GM21529 (cell line): ENCODE data around the gene ADNP.

Experiments
- ATAC-seq: cut with Tn5 transposase; IDR thresholded peaks from one replicate; pipeline ENCODE4 v1.9.1; 2021; ENCODE audit not compliant: unreplicated experiment

ADNP gene

DNA sequence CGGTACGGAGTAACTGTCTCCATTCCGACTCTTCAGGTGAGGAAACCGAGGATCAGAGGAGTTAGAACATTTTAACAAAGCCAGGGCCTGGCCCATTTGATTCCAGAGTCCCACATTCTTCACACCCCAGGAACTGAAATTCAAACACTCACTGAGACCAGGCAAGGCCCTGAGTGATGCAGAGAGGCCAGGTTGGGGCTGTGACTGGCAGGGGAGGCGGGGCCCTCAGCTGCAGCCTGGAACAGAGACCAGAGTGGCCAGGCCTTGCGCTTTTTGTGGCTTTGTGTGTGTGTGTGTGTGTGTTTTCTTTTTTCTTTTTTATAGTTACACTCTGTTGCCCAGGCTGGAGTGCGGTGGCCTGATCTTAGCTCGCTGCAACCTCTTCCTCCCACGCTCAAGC is 79.2 kb downstream of the ADNP start:
- no peak for ATAC-seq

DNA sequence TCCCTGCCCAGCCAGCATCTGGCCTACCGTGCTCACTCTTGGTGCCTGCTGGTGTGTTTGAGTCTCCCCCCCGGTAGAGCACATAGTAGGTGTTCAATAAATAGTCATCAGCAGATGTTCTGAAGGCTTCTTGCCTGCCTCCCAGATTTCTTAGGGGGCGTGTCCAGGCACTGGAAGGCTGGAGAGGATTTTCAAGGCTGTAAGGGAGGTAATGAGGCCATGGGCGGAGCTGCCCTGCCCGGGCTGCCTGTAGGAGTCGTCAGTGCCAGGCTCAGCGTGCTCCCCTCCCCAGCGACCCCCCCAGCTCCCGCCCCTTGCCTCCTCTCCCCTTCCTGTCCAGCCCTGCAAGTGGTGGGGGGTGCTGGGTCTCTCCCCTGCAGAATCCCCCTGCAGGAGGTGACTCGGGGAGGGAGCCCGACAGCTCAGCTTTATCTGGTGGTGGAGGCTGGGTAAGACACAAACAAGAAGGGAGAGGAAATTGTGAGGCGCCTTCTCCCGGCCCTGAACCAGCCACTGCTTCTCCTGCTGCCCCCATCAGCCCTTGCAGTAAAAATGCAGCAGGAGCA is 80.4 kb downstream of the ADNP start:
- no peak for ATAC-seq

DNA sequence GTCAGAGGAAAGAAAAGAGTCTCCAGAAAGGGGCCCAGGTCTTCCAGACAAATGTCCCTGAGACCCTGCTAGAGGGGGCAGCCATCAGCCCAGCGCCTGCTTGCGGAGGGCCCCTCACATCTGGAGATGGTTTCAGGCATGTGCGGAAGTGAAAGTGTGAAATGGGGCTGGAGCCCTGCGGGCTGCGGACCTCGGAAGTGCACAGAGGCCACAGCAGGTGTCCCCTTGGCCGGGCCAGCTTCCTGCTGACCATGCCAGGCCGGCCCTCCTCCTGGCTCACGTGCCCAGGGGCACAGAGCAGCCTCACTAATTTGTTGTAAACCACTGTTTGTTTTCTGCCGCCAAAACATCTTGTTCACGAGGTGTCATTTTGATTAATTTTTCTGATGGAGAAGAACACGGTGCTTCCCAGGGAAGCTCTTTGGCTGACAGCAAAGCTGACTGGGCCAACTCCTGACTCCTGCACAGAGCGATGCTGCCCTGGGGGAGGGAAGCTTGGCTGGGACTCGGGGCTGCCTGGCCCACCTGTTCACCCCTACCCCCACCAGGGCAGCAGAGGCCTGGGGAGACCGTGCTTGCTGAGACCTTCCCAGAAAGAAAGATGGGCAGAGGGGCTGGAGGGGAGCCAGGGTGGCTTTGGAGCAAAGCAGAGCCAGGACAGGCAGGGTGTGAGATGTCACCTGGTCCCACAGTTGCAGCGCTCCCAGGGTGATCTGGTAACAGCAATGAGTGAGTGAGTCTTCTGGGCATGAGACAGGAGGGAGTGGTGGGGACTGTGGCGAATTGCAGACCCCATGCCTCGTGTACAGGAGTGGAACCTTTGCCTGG is 82.2 kb downstream of the ADNP start:
- peak; percentile 62 for ATAC-seq

DNA sequence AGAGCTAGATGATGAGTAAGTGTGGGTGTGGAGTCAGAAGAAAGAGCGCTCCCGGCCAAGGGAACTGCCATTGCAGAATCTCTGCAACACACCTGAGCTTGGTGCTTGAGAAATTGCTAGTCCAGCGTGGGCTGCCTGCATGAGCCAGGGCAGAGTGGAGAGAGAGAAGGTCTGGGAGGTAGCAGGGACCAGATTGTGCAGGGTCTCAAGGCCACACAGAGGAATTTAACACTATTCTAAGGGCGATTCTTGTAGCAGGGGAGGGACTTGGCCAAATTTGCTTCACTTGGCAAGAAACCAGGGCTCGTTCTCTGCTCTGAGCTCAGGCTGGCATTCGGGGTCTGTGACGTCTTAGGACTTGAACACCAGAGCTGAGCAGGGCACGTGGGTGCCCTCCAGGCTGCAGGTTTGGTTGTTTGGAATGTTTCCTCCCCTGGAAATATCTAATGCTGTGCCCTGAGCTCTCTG is 82.9 kb downstream of the ADNP start:
- ATAC-seq, result peak; percentile 15

DNA sequence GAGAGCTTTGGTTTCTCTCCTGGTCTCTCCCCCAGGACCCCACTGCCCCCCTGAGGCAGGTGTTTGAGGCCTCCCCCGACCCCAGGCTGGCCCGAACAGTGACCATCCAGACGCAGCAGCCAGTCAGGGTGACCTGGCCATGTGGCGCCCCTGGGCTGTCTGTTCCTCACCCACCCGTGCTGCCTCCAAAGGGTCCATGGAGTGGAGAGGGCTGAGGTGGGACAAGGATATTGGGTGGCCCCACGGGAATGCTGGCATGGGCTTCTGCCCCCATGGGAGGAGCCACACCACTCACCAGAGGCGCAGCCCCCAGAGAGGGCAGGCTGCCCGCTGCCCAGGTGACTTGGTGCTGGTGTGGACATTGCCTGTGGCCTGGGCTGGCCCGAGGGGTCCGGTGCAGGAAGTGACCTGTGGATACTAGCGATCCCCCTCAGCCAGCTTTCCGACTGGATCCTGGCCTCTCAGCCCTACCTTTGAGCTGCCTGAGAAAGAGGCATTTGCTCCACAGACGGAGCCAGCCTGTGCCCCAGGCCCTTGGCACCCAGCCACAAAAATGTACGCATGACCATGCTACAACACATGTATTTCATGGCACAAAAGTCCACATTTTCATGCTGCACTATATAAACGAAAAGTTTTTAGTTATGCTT is 85.5 kb downstream of the ADNP start:
- no peak for ATAC-seq

DNA sequence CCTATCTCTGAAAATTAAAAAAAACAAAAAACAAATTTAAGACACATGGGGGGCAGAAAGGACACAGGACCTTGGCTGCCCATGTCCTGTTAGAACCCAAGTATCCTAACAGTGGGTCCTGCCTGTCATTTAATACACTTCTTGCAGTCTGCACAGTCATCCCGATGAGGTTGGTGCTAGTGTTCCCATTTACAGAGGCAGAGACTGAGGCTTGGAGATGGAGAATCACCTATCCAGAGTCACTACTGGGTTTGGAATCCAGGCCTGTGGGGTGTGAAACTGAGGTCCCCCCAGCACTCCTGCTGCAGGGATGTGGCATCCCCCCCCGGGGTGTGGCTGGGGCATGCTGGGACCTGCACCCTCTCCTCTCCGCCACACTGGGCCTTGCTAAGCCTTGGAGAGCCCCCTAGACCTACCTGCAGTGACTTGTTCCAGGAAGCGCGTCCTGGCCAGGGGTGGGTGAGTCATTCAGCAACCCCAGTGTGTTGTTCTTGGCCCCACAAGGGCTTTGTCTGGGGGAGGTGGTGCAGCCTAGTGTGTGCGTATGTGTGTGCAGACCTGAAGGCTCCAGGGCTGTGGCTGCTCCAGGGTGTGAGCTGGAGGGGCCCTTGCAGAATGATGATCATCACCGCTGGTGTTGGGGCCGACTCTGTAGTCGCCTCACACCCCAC is 86.7 kb downstream of the ADNP start:
- ATAC-seq, result peak; percentile 82

DNA sequence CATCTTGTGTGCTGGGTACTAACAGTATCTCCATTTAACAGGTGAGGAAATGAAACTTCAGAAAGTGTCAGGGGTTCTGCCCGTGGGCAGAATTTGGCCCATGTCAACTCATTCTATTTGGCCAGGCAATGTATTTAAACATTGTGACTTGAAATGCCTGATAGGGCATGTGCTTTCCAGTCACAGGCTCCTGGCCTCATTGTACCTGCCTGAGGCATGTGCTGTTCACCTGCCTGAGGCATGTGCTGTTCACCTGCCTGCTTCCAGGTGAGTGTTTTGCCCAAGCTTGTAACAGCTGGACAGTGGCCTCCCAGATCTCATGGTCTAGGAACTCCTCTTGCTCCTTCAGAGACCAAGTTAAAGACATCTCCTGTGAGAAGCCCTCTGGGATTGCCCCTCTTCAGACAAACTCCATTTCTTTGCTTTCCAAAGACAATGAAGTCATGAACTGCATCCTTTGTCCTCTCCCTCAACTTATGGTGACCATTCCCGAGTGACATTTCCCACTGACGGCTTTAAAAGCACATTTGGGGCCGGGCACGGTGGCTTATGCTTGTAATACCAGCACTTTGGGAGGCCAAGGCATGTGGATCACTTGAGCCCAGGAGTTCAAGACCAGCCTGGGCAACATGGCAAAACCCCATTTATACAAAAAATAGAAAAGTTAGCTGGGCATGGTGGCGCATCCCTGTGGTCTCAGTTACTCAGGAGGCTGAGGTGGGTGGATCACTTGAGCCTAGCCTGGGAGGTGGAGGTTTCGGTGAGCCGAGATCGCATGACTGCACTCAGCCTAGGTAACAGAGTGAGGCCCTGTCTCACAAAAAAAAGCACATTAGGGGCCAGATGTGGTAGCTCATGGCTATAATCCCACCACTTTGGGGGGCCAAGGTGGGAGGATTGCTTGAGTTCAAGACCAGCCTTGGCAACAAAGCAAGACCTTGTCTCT is 87.6 kb downstream of the ADNP start:
- ATAC-seq, result no peak

DNA sequence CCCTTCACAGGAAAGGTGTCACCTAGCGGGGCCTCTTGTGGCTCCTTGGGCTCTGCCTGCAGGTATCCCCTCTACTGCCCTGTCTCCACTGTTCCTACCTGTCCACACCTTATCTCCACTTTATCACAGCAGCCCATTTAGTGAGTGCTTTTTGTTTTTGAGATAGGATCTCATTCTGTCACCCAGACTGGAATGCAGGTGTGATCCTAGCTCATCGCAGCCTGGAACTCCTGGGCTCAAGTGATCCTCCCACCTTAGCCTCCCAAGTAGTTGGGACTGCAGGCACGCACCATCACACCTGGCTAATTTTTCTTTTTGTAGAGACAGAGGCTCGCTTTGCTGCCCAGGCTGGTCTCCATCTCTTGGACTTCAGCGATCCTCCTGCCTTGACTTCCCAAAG is 88.4 kb downstream of the ADNP start:
- no peak for ATAC-seq
